GM12865 (cell line): Measurements from ENCODE around the gene PLEK.

Experiments
- DNase-seq: peaks from one replicate; pipeline ENCODE4 v3.0.0; 2010; ENCODE audit warnings: low read depth
- H3K4me3 ChIP-seq: 2 replicates; pipeline ENCODE4 v1.5.1; 2011; ENCODE audit warnings: mild to moderate bottlenecking, low read depth, low read length, control low read depth
- CTCF ChIP-seq: IDR thresholded peaks from 2 replicates; pipeline ENCODE4 v1.5.1; 2011; ENCODE audit warnings: low read length, control low read depth, low read depth, inconsistent platforms; ENCODE audit not compliant: insufficient read depth; ENCODE audit errors: missing control alignments

PLEK gene

GRCh38 chr2:68412127-68412819, 47.2 kb downstream of the PLEK start:
- peak overlapping the region; percentile 39 for H3K4me3 ChIP-seq
- DNase-seq: no peak
- TF ChIP-seq CTCF: no peak

DNA sequence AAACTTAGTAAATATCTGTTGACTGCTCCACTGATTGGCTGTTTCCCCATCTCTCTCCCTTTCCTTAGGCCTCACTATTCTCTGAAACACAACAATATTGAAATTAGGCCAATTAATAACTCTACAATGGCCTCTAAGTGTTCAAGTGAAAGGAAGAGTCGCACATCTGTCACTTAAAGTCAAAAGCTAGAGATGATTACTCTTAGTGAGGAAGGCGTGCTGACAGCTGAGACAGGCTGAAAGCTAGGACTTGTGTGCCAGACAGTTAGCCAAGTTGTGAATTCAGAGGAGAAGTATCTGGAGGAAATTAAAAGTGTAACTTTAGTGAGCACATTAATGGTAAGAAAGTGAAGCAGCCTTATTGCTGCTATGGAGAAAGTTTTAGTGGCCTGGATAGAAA, 48.4 kb downstream of the PLEK start:
- no peak for DNase-seq
- no peak for TF ChIP-seq CTCF
- H3K4me3 ChIP-seq: no peak overlapping the region

DNA sequence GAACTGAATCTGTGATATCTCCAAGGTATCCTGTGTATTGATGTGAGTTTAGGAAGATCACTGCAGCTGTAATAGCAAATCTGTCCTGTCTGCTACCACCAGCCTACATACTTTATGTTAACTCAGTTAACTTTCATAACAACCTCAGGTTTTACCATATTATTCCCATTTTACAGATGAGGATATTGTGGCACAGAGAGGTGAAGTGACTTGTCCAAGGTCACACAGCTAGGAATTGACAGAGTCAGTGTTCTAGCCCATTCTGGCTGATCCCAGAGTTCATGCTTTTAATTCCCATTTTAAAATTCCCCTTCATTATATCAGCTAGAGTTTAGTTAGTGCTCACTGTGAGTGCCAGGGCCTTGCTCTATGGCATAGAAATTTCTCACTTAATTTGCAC, 49.4 kb downstream of the PLEK start:
- no peak overlapping the region for H3K4me3 ChIP-seq
- DNase-seq: no peak
- no peak for TF ChIP-seq CTCF

- DNase-seq: no peak
- no peak overlapping the region for H3K4me3 ChIP-seq
- no peak for TF ChIP-seq CTCF
These were observed 49.8 kb downstream of the PLEK start for GRCh38 chr2:68414876-68415275.

DNA sequence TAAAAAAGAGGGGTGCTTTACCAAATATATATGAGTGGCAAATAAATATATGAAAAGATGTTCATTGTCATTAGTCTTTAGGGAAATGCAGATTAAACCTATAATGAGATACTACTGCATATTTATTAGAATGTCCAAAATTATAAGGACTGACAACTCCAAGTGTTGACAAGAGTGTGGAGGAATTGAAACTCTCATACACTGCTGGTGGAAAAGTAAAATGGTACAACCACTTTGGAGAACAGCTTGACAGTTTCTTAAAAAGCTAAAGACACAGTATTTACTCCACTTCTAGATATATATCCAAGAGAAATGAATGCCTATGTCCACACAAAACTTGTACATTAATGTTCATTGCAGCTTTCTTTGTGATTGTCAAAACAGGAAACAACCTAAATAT, 50.4 kb downstream of the PLEK start:
- no peak for DNase-seq
- no peak for TF ChIP-seq CTCF
- H3K4me3 ChIP-seq: no peak overlapping the region

- TF ChIP-seq CTCF: no peak
- H3K4me3 ChIP-seq: no peak overlapping the region
- DNase-seq: no peak
These were observed 51.1 kb downstream of the PLEK start for GRCh38 chr2:68416081-68416675.

DNA sequence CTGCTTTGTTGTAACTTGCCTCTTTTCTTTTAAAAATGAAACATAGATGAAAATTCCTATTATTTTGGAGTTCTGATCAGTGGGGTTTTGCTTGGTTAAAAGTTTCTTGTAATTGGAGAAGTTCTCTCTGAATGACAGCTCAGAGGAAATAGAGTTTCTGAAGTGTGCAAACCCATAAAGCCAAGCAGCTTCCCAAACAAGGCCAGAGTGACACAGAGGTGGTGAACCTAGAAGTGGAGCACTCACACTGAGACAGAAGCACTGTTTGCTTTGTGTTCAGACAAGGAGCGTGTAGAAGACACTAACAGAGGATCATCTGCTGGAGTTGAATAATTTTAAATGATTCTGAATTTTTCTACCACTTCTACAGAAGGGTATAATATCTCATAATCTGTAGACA, 52.8 kb downstream of the PLEK start:
- no peak overlapping the region for H3K4me3 ChIP-seq
- DNase-seq: no peak
- no peak for TF ChIP-seq CTCF
